ENCODE data around the gene MSH4.

- TF ChIP-seq CTCF (conservative IDR thresholded peaks at IDR 0.05; ENCODE audit: low read length) (no peak), EZH2phosphoT487 (IDR thresholded peaks at IDR 0.05; ENCODE audit: borderline replicate concordance) (no peak)
Observed at GRCh38 chr1:75950176-75950575, 153.5 kb downstream of the MSH4 start.

Measured in Loucy (cell line).